Endothelial cell of umbilical vein (primary cell): Measurements from ENCODE around the gene SGCE. TPM values are rescaled to one million over a fixed set of nuclear protein-coding genes. Genes with fewer than 3 reads are reported as not detected.

Experiments used
- BruUV-seq: library from RNA; stranded (reverse); fragments of 400-500 nt; replicated peaks from 2 replicates; lab custom pipeline; 2021; lab: Mats Ljungman, UMichigan
- CTCF ChIA-PET: fragments of 300-600, 350-600 bp; sonication (Branson Sonifier 250); formaldehyde crosslinking; loops from one replicate; lab custom pipeline; 2021; ENCODE audit warnings: antibody characterized with exemption, inconsistent platforms; lab: Charles Lee
- POLR2A ChIA-PET: fragments of 300-600, 350-600 bp; sonication (Branson Sonifier 250); formaldehyde crosslinking; loops from one replicate; lab custom pipeline; 2021; ENCODE audit warnings: antibody characterized with exemption, inconsistent platforms; lab: Charles Lee
- DNase-seq: peaks from one replicate; pipeline ENCODE4 v3.0.0-alpha.2; 2011; ENCODE audit warnings: low read depth, low spot score
- FAIRE-seq: peaks from 2 replicates; lab custom pipeline; 2011; peaks lifted over from hg19 to GRCh38; lab: Jason Lieb, UNC
- H2AFZ ChIP-seq: 2 replicates; pipeline ENCODE4 v1.6.0; 2012; ENCODE audit warnings: low read depth, low read length, control low read depth, inconsistent platforms
- H3K27ac ChIP-seq: 2 replicates; pipeline ENCODE4 v1.5.1; 2011; ENCODE audit warnings: low read depth, mild to moderate bottlenecking, control low read depth, low read length, moderate library complexity; ENCODE audit not compliant: insufficient read depth
- H3K27me3 ChIP-seq, 2 experiments: 2 replicates each; pipeline versions ENCODE4 v1.6.0 to v1.6.1; 2011; ENCODE audit warnings: low read length in 2 of 2, mixed read lengths in 1 of 2; ENCODE audit not compliant: control insufficient read depth in 2 of 2, insufficient read depth in 2 of 2
- H3K36me3 ChIP-seq, 2 experiments: 2 replicates in 1 of 2; 3 replicates in 1 of 2; pipeline ENCODE4 v1.5.1; 2011; ENCODE audit warnings: low read length in 2 of 2, mild to moderate bottlenecking in 1 of 2, moderate library complexity in 1 of 2; ENCODE audit not compliant: control insufficient read depth in 2 of 2, insufficient read depth in 2 of 2; ENCODE audit errors: extremely low read depth in 1 of 2
- H3K4me1 ChIP-seq: 3 replicates; pipeline ENCODE4 v1.5.1; 2011; ENCODE audit warnings: mild to moderate bottlenecking, low read length; ENCODE audit not compliant: control insufficient read depth, insufficient read depth; ENCODE audit errors: extremely low read depth
- H3K4me2 ChIP-seq: 2 replicates; pipeline ENCODE4 v1.6.1; 2011; ENCODE audit warnings: low read length, control low read depth, mixed read lengths; ENCODE audit not compliant: insufficient read depth
- H3K4me3 ChIP-seq, 3 experiments: fragments of 200-600 bp in 1 of 3; sonication (generic), shearing (Covaris generic) in 1 of 3; replicated peaks in 1 of 3; 2 replicates each; pipeline ENCODE4 v1.5.1; 2011 to 2016; ENCODE audit warnings: control low read depth in 3 of 3, low read length in 3 of 3, mild to moderate bottlenecking in 2 of 3, inconsistent platforms in 1 of 3, low read depth in 1 of 3, moderate library complexity in 1 of 3; ENCODE audit not compliant: insufficient read depth in 1 of 3
- H3K79me2 ChIP-seq: 2 replicates; pipeline ENCODE4 v1.6.0; 2012; ENCODE audit warnings: low read length, inconsistent platforms; ENCODE audit not compliant: control insufficient read depth, insufficient read depth
- H3K9ac ChIP-seq: replicated peaks from 2 replicates; pipeline ENCODE3; 2011; ENCODE audit warnings: low read length, control low read depth; ENCODE audit not compliant: insufficient read depth; ENCODE audit errors: extremely low read depth
- H3K9me1 ChIP-seq: replicated peaks from 3 replicates; pipeline ENCODE4 v1.6.0; 2011; ENCODE audit warnings: mild to moderate bottlenecking, low read length; ENCODE audit not compliant: control insufficient read depth, insufficient read depth; ENCODE audit errors: extremely low read depth
- H3K9me3 ChIP-seq: replicated peaks from 2 replicates; pipeline ENCODE4 v1.5.1; 2012; ENCODE audit warnings: low read length, inconsistent platforms; ENCODE audit not compliant: control insufficient read depth, insufficient read depth
- H4K20me1 ChIP-seq: replicated peaks from 2 replicates; pipeline ENCODE3; 2011; ENCODE audit warnings: mild to moderate bottlenecking, low read length; ENCODE audit not compliant: control insufficient read depth, insufficient read depth; ENCODE audit errors: extremely low read depth
- CTCF ChIP-seq, 2 donors: IDR thresholded peaks; 1 replicate in 1 of 2; 2 replicates in 1 of 2; pipeline ENCODE4 v1.5.1; 2011; ENCODE audit warnings: low read length in 2 of 2, mild to moderate bottlenecking in 2 of 2, moderate library complexity in 2 of 2, control low read depth in 1 of 2, inconsistent platforms in 1 of 2, low read depth in 1 of 2; ENCODE audit not compliant: insufficient read depth in 1 of 2; ENCODE audit errors: extremely low read depth in 1 of 2
- EZH2 ChIP-seq: IDR thresholded peaks from 2 replicates; pipeline ENCODE4 v1.6.1; 2012; ENCODE audit warnings: borderline replicate concordance, low read depth, mild to moderate bottlenecking, moderate library complexity, low read length, inconsistent platforms; ENCODE audit not compliant: severe bottlenecking
- FOS ChIP-seq: IDR thresholded peaks from 2 replicates; pipeline ENCODE4 v1.6.1; 2011; ENCODE audit warnings: mild to moderate bottlenecking, low read length, moderate library complexity, borderline replicate concordance; ENCODE audit not compliant: insufficient read depth
- GATA2 ChIP-seq: IDR thresholded peaks from 2 replicates; pipeline ENCODE4 v1.7.0; 2011; ENCODE audit warnings: low read depth, mild to moderate bottlenecking, moderate library complexity, mixed read lengths, low read length; ENCODE audit not compliant: insufficient read length, insufficient read depth
- JUN ChIP-seq: IDR thresholded peaks from 2 replicates; pipeline ENCODE4 v1.6.1; 2011; ENCODE audit warnings: borderline replicate concordance, low read depth; ENCODE audit not compliant: insufficient read length, insufficient read depth
- MAX ChIP-seq: IDR thresholded peaks from 2 replicates; pipeline ENCODE4 v1.6.1; 2011; ENCODE audit not compliant: insufficient read depth, insufficient read length
- MYC ChIP-seq: IDR thresholded peaks from one replicate; pipeline ENCODE4 v1.6.1; 2011; ENCODE audit warnings: mild to moderate bottlenecking, low read depth, low read length
- POLR2A ChIP-seq: IDR thresholded peaks from 2 replicates; pipeline ENCODE4 v1.6.1; 2012; ENCODE audit warnings: low read depth, mild to moderate bottlenecking, control low read depth, low read length
- POLR2AphosphoS5 ChIP-seq: IDR thresholded peaks from 2 replicates; pipeline ENCODE4 v1.6.1; 2012; ENCODE audit warnings: low read depth, mild to moderate bottlenecking, control low read depth, low read length, moderate library complexity; ENCODE audit not compliant: insufficient read depth
- dilution Hi-C: fragments of 300-500 bp; cut with MboI; formaldehyde crosslinking; loops from one replicate; pipeline ENCODE4 v1.15.0; 2019; ENCODE audit warnings: low sequenced_read_pairs; ENCODE audit not compliant: extremely low pct_ligation_motif_present
- intact Hi-C: fragments of 100-400 bp; cut with micrococcal nuclease; formaldehyde crosslinking; loops from one replicate; pipeline ENCODE4 v1.10.0; 2022
- polyA plus RNA-seq, 4 experiments: library from polyadenylated mRNA; depleted of rRNA in 3 of 4; stranded (reverse) in 3 of 4; unstranded in 1 of 4; fragments of >200 nt; gene quantifications; 2 replicates each; pipeline versions ENCODE4 v1.2.1 to v1.2.3, GENCODE V29; 2011 to 2012; ENCODE audit warnings: missing spikeins in 1 of 4
- total RNA-seq: library from RNA; stranded (reverse); gene quantifications from 2 replicates; pipeline ENCODE4 v1.2.3, GENCODE V29; 2021

Gene SGCE
- total and polyA plus RNA-seq, 2 donors (not counting 3 experiments of a cell fraction or from before 2014, with no cell fraction given) = 46.8 to 53.3 TPM

- no TSS peak for BruUV-seq
- no peaks in the 10 kb centered on the region for H3K9me3 ChIP-seq
- H3K4me1 ChIP-seq = no peaks in the 10 kb centered on the region
- H3K27ac ChIP-seq = no peak overlapping the region
- no peak overlapping the region for H3K9ac ChIP-seq
- no peak overlapping the region for H3K4me2 ChIP-seq
- CTCF ChIA-PET = interaction anchor here (1.5 kb wide), 1 partner anchor 31 kb away, joined by 4 read pairs; no protein-coding TSS in a partner anchor
- no peaks in the 10 kb centered on the region for H4K20me1 ChIP-seq
- H3K27me3 ChIP-seq = no peaks in the 10 kb centered on the region
- DNase-seq (no peak), FAIRE-seq (no peak)
- TF ChIP-seq JUN = no peak
- no peak for TF ChIP-seq GATA2
- no peak for TF ChIP-seq MYC
- no peak for TF ChIP-seq MAX
- TF ChIP-seq CTCF (IDR thresholded peaks at IDR 0.05; ENCODE audit: extremely low read depth in 1 of 2, insufficient read depth in 1 of 2, low read depth in 1 of 2, low read length in 2 of 2) = no peak
- no peak for TF ChIP-seq POLR2AphosphoS5
- no peak for TF ChIP-seq FOS
- TF ChIP-seq POLR2A = no peak
- TF ChIP-seq EZH2 = no peak
- POLR2A ChIA-PET = no interaction called here
- dilution Hi-C loops = no loop called here
- H3K9me1 ChIP-seq = no peaks in the 10 kb centered on the region
- H3K4me3 ChIP-seq = no peak overlapping the region
- no peaks in the 10 kb centered on the region for H3K79me2 ChIP-seq
- intact Hi-C loops = no loop called here
- peaks cover 0 to 2% of the 10 kb centered on the region in 2 experiments for H3K36me3 ChIP-seq
- no peak overlapping the region for H2AFZ ChIP-seq
Measured at GRCh38 chr7:94594882-94595281, 61.1 kb downstream of the SGCE start.
